Fibroblast of upper back skin (primary cell): Measurements from ENCODE around the gene TM9SF4.
"Not testable (repeated sequence)": the region's sequence is repeated elsewhere in the genome, so short reads cannot be mapped to it uniquely, and the experiment has no call there.

Source experiments
- DNase-seq: peaks from one replicate; pipeline ENCODE4 v3.0.0-alpha.2; 2013

The TM9SF4 gene

GRCh38 chr20:32098786-32099185 is 10.7 kb upstream of the TM9SF4 start:
- no peak for DNase-seq

GRCh38 chr20:32108814-32109391 is 611 bp upstream of the TM9SF4 start:
- no peak for DNase-seq

- no peak for DNase-seq
These were observed 725 bp downstream of the TM9SF4 start for GRCh38 chr20:32110173-32110704.

- no peak for DNase-seq
These were observed 1.2 kb downstream of the TM9SF4 start for GRCh38 chr20:32110727-32111126.

GRCh38 chr20:32111156-32111686 is 1.7 kb downstream of the TM9SF4 start:
- DNase-seq = no peak

GRCh38 chr20:32111753-32112152 is 2.2 kb downstream of the TM9SF4 start:
- DNase-seq = no peak

- no peak for DNase-seq
These were observed 3.3 kb downstream of the TM9SF4 start for GRCh38 chr20:32112841-32113240.

GRCh38 chr20:32113591-32114260 is 4.2 kb downstream of the TM9SF4 start:
- DNase-seq = no peak

GRCh38 chr20:32114305-32114960 is 4.9 kb downstream of the TM9SF4 start:
- DNase-seq = no peak

- no peak for DNase-seq
These were observed 5.8 kb downstream of the TM9SF4 start for GRCh38 chr20:32115211-32115767.

GRCh38 chr20:32116079-32116521 is 6.6 kb downstream of the TM9SF4 start:
- peak; percentile 32 for DNase-seq

- not testable (repeated sequence) for DNase-seq
These were observed 7.3 kb downstream of the TM9SF4 start for GRCh38 chr20:32116796-32117195.

GRCh38 chr20:32118427-32118826 is 8.9 kb downstream of the TM9SF4 start:
- not testable (repeated sequence) for DNase-seq

GRCh38 chr20:32119734-32120133 is 10.2 kb downstream of the TM9SF4 start:
- no peak for DNase-seq

GRCh38 chr20:32121908-32122307 is 12.4 kb downstream of the TM9SF4 start:
- DNase-seq = not testable (repeated sequence)

- no peak for DNase-seq
These were observed 13.6 kb downstream of the TM9SF4 start for GRCh38 chr20:32123088-32123487.

- DNase-seq = no peak
These were observed 15.5 kb downstream of the TM9SF4 start for GRCh38 chr20:32124916-32125454.

- no peak for DNase-seq
These were observed 16.0 kb downstream of the TM9SF4 start for GRCh38 chr20:32125506-32125905.

- no peak for DNase-seq
These were observed 17.4 kb downstream of the TM9SF4 start for GRCh38 chr20:32126919-32127318.

- DNase-seq = no peak
These were observed 17.8 kb downstream of the TM9SF4 start for GRCh38 chr20:32127347-32127746.

- no peak for DNase-seq
These were observed 18.7 kb downstream of the TM9SF4 start for GRCh38 chr20:32128167-32128566.

- no peak for DNase-seq
These were observed 20.3 kb downstream of the TM9SF4 start for GRCh38 chr20:32129863-32130262.

- DNase-seq = no peak
These were observed 20.8 kb downstream of the TM9SF4 start for GRCh38 chr20:32130352-32130751.
